Measurements from ENCODE around the gene TCF4.

TCF4 gene

DNA sequence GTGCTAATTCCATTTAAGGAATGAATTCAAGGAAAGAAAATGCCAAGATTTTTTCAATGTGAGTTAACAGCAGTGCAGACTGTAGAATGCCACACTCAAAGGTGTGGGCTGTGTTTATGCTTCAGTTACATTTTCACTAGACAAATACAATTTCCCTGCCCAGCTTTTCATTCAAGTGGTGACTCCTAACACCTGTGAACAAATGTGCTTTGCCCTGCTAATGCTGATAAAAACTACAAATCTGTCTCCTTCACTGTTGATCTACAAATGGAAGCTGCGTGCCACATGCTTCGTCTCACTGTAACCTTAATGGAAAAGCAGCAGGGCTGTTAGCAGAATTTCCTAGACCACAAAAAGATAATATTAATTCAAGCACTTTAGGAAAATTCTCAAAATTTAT is 19.8 kb upstream of the TCF4 start:
- no peak for DNase-seq (ENCODE audit: low read depth, low spot score)
- no peak overlapping the region for H3K4me3 ChIP-seq (ENCODE audit: low read depth, low read length)
- in situ Hi-C loops (cut with HindIII; ENCODE audit: low sequenced_read_pairs), result no loop called here
- no peak for TF ChIP-seq CTCF (IDR thresholded peaks at IDR 0.05; ENCODE audit: low read depth, low read length)

DNA sequence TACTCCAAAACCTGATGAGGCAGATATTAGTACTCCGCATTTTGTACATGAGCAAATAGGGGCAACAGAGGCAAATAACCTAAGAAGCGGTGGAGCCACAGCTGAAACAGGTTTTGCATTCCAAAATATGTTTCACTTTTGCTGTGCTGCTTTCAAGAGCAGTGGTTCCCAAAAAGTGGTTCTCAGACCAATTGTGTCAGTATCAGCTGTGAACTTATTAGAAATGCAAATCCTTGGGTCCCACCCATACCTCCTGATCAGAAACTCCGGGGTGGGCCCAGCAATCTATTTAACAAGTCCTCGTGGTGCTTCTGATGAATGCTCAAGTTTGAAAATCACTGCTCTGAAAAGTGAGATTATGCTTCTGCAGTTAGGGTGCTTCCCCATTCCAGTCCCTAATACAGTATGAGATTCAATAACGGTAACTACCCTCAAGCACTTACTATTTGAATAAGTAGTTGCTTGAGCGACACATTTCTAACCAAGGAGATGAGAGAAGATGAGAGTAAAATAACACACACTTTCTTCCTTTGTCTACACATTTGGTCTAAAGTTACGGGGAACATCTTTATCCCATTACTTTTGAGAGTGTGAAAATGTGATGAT is 17.8 kb upstream of the TCF4 start:
- in situ Hi-C loops (cut with HindIII; ENCODE audit: low sequenced_read_pairs), result no loop called here
- no peak for TF ChIP-seq CTCF (IDR thresholded peaks at IDR 0.05; ENCODE audit: low read depth, low read length)

DNA sequence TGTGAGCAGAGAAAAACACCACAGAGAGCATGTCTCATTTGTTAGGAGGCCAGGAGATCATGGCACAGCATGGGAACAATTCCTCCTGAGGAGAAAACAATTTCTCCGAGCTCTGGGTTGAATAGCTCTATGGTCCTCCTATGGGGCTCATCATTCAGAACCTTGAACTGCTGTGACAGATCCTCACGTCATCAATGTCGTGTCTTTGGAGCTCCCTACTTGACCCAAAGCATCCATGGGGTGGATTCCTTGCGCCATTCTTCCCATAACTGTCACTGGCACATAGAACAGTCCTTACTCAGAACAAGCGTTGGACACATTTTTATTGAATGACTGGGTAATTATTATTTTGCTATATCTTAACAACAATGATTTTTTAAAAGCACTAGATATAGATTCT is 15.8 kb upstream of the TCF4 start:
- no peak for DNase-seq (ENCODE audit: low read depth, low spot score)
- in situ Hi-C loops (cut with HindIII; ENCODE audit: low sequenced_read_pairs), result no loop called here
- no peak for TF ChIP-seq CTCF (IDR thresholded peaks at IDR 0.05; ENCODE audit: low read depth, low read length)

More for the DNA sequence above, 17.8 kb upstream of the TCF4 start:
- no peak overlapping the region for H3K4me3 ChIP-seq (ENCODE audit: low read depth, low read length)
- DNase-seq (ENCODE audit: low read depth, low spot score), result no peak

GRCh38 chr18:55593888-55594287 is 5.9 kb upstream of the TCF4 start:
- in situ Hi-C loops (cut with HindIII; ENCODE audit: low sequenced_read_pairs), result no loop called here
- no peak for TF ChIP-seq CTCF (IDR thresholded peaks at IDR 0.05; ENCODE audit: low read depth, low read length)

More for the DNA sequence above, 15.8 kb upstream of the TCF4 start:
- H3K4me3 ChIP-seq (ENCODE audit: low read depth, low read length), result no peak overlapping the region

GRCh38 chr18:55592572-55592971 is 4.6 kb upstream of the TCF4 start:
- H3K4me3 ChIP-seq (ENCODE audit: low read depth, low read length), result no peak overlapping the region
- DNase-seq (ENCODE audit: low read depth, low spot score), result peak; percentile 20
- in situ Hi-C loops (cut with HindIII; ENCODE audit: low sequenced_read_pairs), result no loop called here
- TF ChIP-seq CTCF (IDR thresholded peaks at IDR 0.05; ENCODE audit: low read depth, low read length), result no peak

More at GRCh38 chr18:55593888-55594287, 5.9 kb upstream of the TCF4 start:
- no peak overlapping the region for H3K4me3 ChIP-seq (ENCODE audit: low read depth, low read length)
- DNase-seq (ENCODE audit: low read depth, low spot score), result no peak

- in situ Hi-C loops (cut with HindIII; ENCODE audit: low sequenced_read_pairs), result no loop called here
- no peak overlapping the region for H3K4me3 ChIP-seq (ENCODE audit: low read depth, low read length)
- no peak for TF ChIP-seq CTCF (IDR thresholded peaks at IDR 0.05; ENCODE audit: low read depth, low read length)
- no peak for DNase-seq (ENCODE audit: low read depth, low spot score)
These were observed 4.1 kb upstream of the TCF4 start for GRCh38 chr18:55592106-55592505.

All from astrocyte of the spinal cord (primary cell).